ENCODE data around the gene OR51B2. TPM values are rescaled to one million over a fixed set of nuclear protein-coding genes. Genes with fewer than 3 reads are reported as not detected.

OR51B2 gene
- total RNA-seq, 2 experiments from 2014 or later: not detected

DNA sequence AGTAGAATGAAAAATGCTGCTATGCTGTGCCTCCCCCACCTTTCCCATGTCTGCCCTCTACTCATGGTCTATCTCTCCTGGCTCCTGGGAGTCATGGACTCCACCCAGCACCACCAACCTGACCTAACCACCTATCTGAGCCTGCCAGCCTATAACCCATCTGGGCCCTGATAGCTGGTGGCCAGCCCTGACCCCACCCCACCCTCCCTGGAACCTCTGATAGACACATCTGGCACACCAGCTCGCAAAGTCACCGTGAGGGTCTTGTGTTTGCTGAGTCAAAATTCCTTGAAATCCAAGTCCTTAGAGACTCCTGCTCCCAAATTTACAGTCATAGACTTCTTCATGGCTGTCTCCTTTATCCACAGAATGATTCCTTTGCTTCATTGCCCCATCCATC is 39.5 kb downstream of the OR51B2 start:
- no peak for DNase-seq
- Mint-ChIP-seq H3K27ac (no peak overlapping the region), H3K36me3 (ENCODE audit: low read depth) (no peaks in the 10 kb centered on the region), H3K9me3 (no peaks in the 10 kb centered on the region), H3K4me1 (peaks cover 4% of the 10 kb centered on the region), H3K4me3 (no peak overlapping the region), H3K27me3 (no peaks in the 10 kb centered on the region)
- ChIA-PET POLR2A (no interaction called here), CTCF (interaction anchor here (0.6 kb wide), 1 partner anchor 149 kb away, joined by 3 read pairs; no protein-coding TSS in a partner anchor)

- Mint-ChIP-seq H3K27me3 (no peaks in the 10 kb centered on the region), H3K9me3 (no peaks in the 10 kb centered on the region), H3K36me3 (ENCODE audit: low read depth) (no peaks in the 10 kb centered on the region), H3K4me1 (peaks cover 4% of the 10 kb centered on the region), H3K4me3 (no peak overlapping the region), H3K27ac (no peak overlapping the region)
- CTCF ChIA-PET: interaction anchor here (0.6 kb wide), 1 partner anchor 150 kb away, joined by 3 read pairs; no protein-coding TSS in a partner anchor
- POLR2A ChIA-PET: no interaction called here
- no peak for DNase-seq
Observed at GRCh38 chr11:5283882-5284281, 40.2 kb downstream of the OR51B2 start.

- Mint-ChIP-seq H3K9me3 (no peaks in the 10 kb centered on the region), H3K27ac (no peak overlapping the region), H3K27me3 (no peaks in the 10 kb centered on the region), H3K36me3 (ENCODE audit: low read depth) (no peaks in the 10 kb centered on the region), H3K4me3 (no peak overlapping the region), H3K4me1 (peaks cover 4% of the 10 kb centered on the region)
- POLR2A ChIA-PET: no interaction called here
- DNase-seq: no peak
- CTCF ChIA-PET: no interaction called here
Observed at GRCh38 chr11:5283086-5283485, 41.0 kb downstream of the OR51B2 start.

- POLR2A ChIA-PET: no interaction called here
- no peak overlapping the region for H3K27ac Mint-ChIP-seq
- CTCF ChIA-PET: no interaction called here
- H3K9me3 Mint-ChIP-seq: no peaks in the 10 kb centered on the region
- no peaks in the 10 kb centered on the region for H3K27me3 Mint-ChIP-seq
- peaks cover 4% of the 10 kb centered on the region for H3K4me1 Mint-ChIP-seq
- DNase-seq: no peak
- no peaks in the 10 kb centered on the region for H3K36me3 Mint-ChIP-seq (ENCODE audit: low read depth)
- no peak overlapping the region for H3K4me3 Mint-ChIP-seq
Observed at GRCh38 chr11:5282628-5283027, 41.5 kb downstream of the OR51B2 start.

DNA sequence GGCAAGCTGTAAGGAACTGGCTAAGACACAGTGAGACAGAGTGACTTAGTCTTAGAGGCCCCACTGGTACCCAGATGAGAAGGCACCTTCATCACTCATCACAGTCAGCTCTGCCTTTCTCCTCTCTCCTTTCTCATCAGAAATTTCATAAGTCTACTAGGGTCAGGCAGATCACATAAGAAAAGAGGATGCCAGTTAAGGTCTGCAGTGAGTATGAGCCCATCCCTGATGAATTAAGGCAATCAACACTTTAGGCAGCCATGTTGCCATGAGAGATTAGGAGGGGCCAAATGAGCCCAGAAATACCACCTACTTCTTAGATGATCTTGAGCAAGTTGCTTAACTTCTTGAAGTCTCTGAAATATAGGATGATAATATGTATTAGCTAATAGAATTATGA is 42.5 kb downstream of the OR51B2 start:
- H3K27ac Mint-ChIP-seq: no peak overlapping the region
- peaks cover 4% of the 10 kb centered on the region for H3K4me1 Mint-ChIP-seq
- no peak for DNase-seq
- CTCF ChIA-PET: no interaction called here
- no peak overlapping the region for H3K4me3 Mint-ChIP-seq
- POLR2A ChIA-PET: no interaction called here
- no peaks in the 10 kb centered on the region for H3K9me3 Mint-ChIP-seq
- no peaks in the 10 kb centered on the region for H3K36me3 Mint-ChIP-seq (ENCODE audit: low read depth)
- H3K27me3 Mint-ChIP-seq: no peaks in the 10 kb centered on the region

DNA sequence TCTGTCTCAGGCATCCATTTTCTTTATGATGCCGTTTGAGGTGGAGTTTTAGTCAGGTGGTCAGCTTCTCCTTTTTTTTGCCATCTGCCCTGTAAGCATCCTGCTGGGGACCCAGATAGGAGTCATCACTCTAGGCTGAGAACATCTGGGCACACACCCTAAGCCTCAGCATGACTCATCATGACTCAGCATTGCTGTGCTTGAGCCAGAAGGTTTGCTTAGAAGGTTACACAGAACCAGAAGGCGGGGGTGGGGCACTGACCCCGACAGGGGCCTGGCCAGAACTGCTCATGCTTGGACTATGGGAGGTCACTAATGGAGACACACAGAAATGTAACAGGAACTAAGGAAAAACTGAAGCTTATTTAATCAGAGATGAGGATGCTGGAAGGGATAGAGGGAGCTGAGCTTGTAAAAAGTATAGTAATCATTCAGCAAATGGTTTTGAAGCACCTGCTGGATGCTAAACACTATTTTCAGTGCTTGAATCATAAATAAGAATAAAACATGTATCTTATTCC is 43.5 kb downstream of the OR51B2 start:
- no peaks in the 10 kb centered on the region for H3K27me3 Mint-ChIP-seq
- H3K9me3 Mint-ChIP-seq: no peaks in the 10 kb centered on the region
- CTCF ChIA-PET: no interaction called here
- no peak overlapping the region for H3K4me3 Mint-ChIP-seq
- H3K27ac Mint-ChIP-seq: no peak overlapping the region
- no peaks in the 10 kb centered on the region for H3K36me3 Mint-ChIP-seq (ENCODE audit: low read depth)
- peak; percentile 12 for DNase-seq
- POLR2A ChIA-PET: no interaction called here
- H3K4me1 Mint-ChIP-seq: peaks cover 4% of the 10 kb centered on the region

DNA sequence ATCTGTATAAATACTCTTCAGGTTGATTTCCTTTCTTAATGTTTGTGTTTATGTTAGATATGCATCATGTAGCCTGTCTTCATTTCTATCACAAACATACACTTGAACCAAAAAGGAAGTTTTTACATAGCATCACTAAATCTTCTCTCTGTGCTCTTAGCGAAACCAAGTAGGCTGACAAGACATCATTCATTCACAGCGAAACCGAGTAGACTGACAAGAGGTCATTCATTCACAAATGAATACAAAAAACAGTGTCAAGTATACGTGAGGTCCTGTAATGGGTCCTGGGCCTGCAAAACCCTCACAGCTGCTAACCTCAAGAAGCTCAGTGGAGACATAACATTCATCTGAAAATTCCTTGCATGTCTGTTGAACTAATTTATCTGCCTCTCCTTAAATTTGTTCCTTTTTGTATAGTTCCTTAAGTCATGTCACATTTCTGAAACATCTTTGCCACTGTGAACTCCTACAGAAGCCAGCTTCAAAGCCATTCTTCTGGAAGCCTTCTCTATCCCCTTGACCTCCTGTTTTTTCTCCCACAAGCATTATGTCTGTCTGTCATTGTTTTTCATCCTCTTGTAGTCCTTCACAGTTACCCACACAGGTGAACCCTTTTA is 44.5 kb downstream of the OR51B2 start:
- ChIA-PET CTCF (no interaction called here), POLR2A (no interaction called here)
- Mint-ChIP-seq H3K27me3 (no peaks in the 10 kb centered on the region), H3K36me3 (ENCODE audit: low read depth) (no peaks in the 10 kb centered on the region), H3K4me1 (peaks cover 4% of the 10 kb centered on the region), H3K27ac (no peak overlapping the region), H3K4me3 (no peak overlapping the region), H3K9me3 (no peaks in the 10 kb centered on the region)
- no peak for DNase-seq

- no peak overlapping the region for H3K27ac Mint-ChIP-seq
- no peak overlapping the region for H3K4me3 Mint-ChIP-seq
- peaks cover 4% of the 10 kb centered on the region for H3K4me1 Mint-ChIP-seq
- POLR2A ChIA-PET: no interaction called here
- no peaks in the 10 kb centered on the region for H3K36me3 Mint-ChIP-seq (ENCODE audit: low read depth)
- H3K27me3 Mint-ChIP-seq: no peaks in the 10 kb centered on the region
- CTCF ChIA-PET: interaction anchor here (0.5 kb wide), 1 partner anchor 81 kb away, joined by 4 read pairs; no protein-coding TSS in a partner anchor
- H3K9me3 Mint-ChIP-seq: no peaks in the 10 kb centered on the region
- no peak for DNase-seq
Observed at GRCh38 chr11:5277807-5278382, 46.2 kb downstream of the OR51B2 start.

DNA sequence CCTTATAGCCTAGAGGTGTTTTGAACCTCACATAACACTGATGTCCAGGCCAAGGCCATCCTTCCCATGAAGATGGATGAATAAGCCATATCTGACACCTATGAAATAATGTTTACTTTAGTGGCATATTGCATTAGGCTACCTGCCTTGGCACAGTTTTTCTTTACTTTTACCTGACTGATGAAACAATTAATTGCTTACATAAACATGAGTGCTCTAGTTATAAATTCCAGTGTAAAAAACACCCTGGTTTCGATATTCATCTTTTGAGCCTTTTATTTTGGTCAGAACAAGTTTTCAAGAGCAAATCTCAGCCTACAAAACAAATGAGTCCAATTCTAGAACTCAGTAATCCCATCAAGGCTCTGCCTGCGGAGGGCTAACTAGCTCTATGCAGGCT is 47.4 kb downstream of the OR51B2 start:
- Mint-ChIP-seq H3K4me3 (no peak overlapping the region), H3K36me3 (ENCODE audit: low read depth) (no peaks in the 10 kb centered on the region), H3K4me1 (peaks cover 4% of the 10 kb centered on the region), H3K9me3 (no peaks in the 10 kb centered on the region), H3K27ac (no peak overlapping the region), H3K27me3 (no peaks in the 10 kb centered on the region)
- CTCF ChIA-PET: no interaction called here
- no peak for DNase-seq
- POLR2A ChIA-PET: no interaction called here

DNA sequence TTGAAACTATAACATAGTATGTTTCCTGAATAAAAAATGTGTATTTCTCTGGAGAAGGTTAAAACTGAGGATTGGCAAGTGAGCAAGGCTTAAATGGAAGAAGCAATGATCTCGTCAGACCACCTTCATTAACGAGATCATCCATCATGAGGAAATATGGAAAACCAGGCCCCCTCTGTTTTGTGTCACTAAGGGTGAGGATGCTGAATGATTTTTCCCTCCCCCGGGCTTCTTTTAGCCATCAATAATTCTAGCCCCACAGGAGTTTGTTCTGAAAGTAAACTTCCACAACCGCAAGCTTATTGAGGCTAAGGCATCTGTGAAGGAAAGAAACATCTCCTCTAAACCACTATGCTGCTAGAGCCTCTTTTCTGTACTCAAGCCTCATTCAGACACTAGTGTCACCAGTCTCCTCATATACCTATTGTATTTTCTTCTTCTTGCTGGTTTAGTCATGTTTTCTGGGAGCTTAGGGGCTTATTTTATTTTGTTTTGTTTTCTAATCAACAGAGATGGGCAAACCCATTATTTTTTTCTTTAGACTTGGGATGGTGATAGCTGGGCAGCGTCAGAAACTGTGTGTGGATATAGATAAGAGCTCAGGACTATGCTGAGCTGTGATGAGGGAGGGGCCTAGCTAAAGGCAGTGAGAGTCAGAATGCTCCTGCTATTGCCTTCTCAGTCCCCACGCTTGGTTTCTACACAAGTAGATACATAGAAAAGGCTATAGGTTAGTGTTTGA is 48.6 kb downstream of the OR51B2 start:
- H3K27me3 Mint-ChIP-seq: no peaks in the 10 kb centered on the region
- H3K4me1 Mint-ChIP-seq: peaks cover 1% of the 10 kb centered on the region
- POLR2A ChIA-PET: no interaction called here
- DNase-seq: no peak
- H3K9me3 Mint-ChIP-seq: no peaks in the 10 kb centered on the region
- H3K36me3 Mint-ChIP-seq (ENCODE audit: low read depth): no peaks in the 10 kb centered on the region
- CTCF ChIA-PET: no interaction called here
- H3K27ac Mint-ChIP-seq: no peak overlapping the region
- H3K4me3 Mint-ChIP-seq: no peak overlapping the region

DNA sequence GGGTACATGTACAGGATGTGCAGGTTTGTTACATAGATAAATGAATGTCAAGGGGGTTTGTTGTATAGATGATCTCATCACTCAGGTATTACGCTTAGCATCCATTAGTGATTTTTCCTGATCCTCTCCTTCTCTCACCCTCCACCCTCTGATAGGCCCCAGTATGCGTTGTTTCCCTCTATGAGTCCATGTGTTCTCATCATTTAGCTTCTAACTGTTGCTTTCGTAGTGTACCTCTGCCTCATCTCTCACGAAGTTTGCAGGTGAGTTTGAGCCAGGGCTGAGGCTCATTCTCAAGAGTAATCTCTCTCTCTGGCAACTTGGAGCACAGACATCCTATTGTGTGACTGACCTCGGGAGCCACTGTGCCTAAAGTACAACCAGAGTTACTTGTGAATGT is 49.7 kb downstream of the OR51B2 start:
- ChIA-PET POLR2A (no interaction called here), CTCF (no interaction called here)
- Mint-ChIP-seq H3K36me3 (ENCODE audit: low read depth) (no peaks in the 10 kb centered on the region), H3K9me3 (no peaks in the 10 kb centered on the region), H3K4me1 (no peaks in the 10 kb centered on the region), H3K27ac (no peak overlapping the region), H3K4me3 (no peak overlapping the region), H3K27me3 (no peaks in the 10 kb centered on the region)
- DNase-seq: no peak

Data from activated CD4-positive, alpha-beta T cell treated with anti-CD3 and anti-CD28 coated beads, Interleukin-2, amount 10 ng/mL, durations not matched to agents 7 days and 5 days (primary cell).